Diencephalon (tissue), 1 donor: ENCODE results near the gene ZKSCAN7. TPM values are rescaled to one million over a fixed set of nuclear protein-coding genes. Genes with fewer than 3 reads are reported as not detected.

Experiments used
- total RNA-seq: library from RNA; depleted of rRNA; stranded (reverse); fragments of >200 nt; gene quantifications from one replicate; pipeline ENCODE4 v1.2.3, GENCODE V29; 2014

ZKSCAN7 gene
- 18.2 TPM for total RNA-seq

GRCh38 chr3:44554626-44555592, at the start of gene ZKSCAN7:
ZKSCAN7 (plus strand) TSS chr3:44555193; CDS start chr3:44557048, 1,855 bp downstream.

GRCh38 chr3:44584646-44585501, 29.9 kb downstream of the ZKSCAN7 start, which contains the start of gene ZNF660:
ZNF660 (plus strand) TSS chr3:44584964; CDS start chr3:44594194, 9,230 bp downstream.

Other genes starting within 250 kb of the ZKSCAN7 start
- 67.8 TPM for gene TCAIM, start 216.4 kb upstream of the ZKSCAN7 start, total RNA-seq
- gene ZNF445, start 77.5 kb upstream of the ZKSCAN7 start, total RNA-seq: 38.1 TPM
- 11.5 TPM for gene ZNF660, start 29.8 kb downstream of the ZKSCAN7 start, total RNA-seq
- 56.1 TPM for gene ZNF197, start 69.8 kb downstream of the ZKSCAN7 start, total RNA-seq
- gene ZNF35, start 93.5 kb downstream of the ZKSCAN7 start, total RNA-seq: 18.9 TPM
- 13.8 TPM for gene ZNF502, start 157.5 kb downstream of the ZKSCAN7 start, total RNA-seq
- 22.4 TPM for gene ZNF501, start 174.4 kb downstream of the ZKSCAN7 start, total RNA-seq
- gene KIAA1143, start 206.4 kb downstream of the ZKSCAN7 start, total RNA-seq: 44.5 TPM
- 13.4 TPM for gene KIF15, start 206.6 kb downstream of the ZKSCAN7 start, total RNA-seq